ENCODE measurements around the gene MRGPRD. TPM values are rescaled to one million over a fixed set of nuclear protein-coding genes. Genes with fewer than 3 reads are reported as not detected.
"Not testable (repeated sequence)": the region's sequence is repeated elsewhere in the genome, so short reads cannot be mapped to it uniquely, and the experiment has no call there.

Gene MRGPRD
- total RNA-seq, 1 donor from 2014 or later: not detected

GRCh38 chr11:69006816-69007215, 26.0 kb upstream of the MRGPRD start:
- DNase-seq (ENCODE audit: low spot score) (no peak), ATAC-seq (no peak)

GRCh38 chr11:69005631-69006368, 25.0 kb upstream of the MRGPRD start:
- DNase-seq (ENCODE audit: low spot score): peak; percentile 44
- no peak for ATAC-seq

GRCh38 chr11:69005183-69005630, 24.4 kb upstream of the MRGPRD start:
- no peak for ATAC-seq
- DNase-seq (ENCODE audit: low spot score): peak; percentile 42

- ATAC-seq (no peak), DNase-seq (ENCODE audit: low spot score) (no peak)
Observed at GRCh38 chr11:69004411-69005182, 23.8 kb upstream of the MRGPRD start.

- DNase-seq (ENCODE audit: low spot score) (peak; percentile 44), ATAC-seq (no peak)
Observed at GRCh38 chr11:69003866-69004367, 23.1 kb upstream of the MRGPRD start.

GRCh38 chr11:69003301-69003865, 22.6 kb upstream of the MRGPRD start:
- ATAC-seq (no peak), DNase-seq (ENCODE audit: low spot score) (peak; percentile 38)

- peak; percentile 43 for DNase-seq (ENCODE audit: low spot score)
Observed at GRCh38 chr11:69002570-69003231, 21.9 kb upstream of the MRGPRD start.

GRCh38 chr11:69002110-69002569, 21.4 kb upstream of the MRGPRD start:
- ATAC-seq (no peak), DNase-seq (ENCODE audit: low spot score) (no peak)

More at GRCh38 chr11:69002570-69003231, 21.9 kb upstream of the MRGPRD start:
- no peak for ATAC-seq

- ATAC-seq: peak; percentile 3
- DNase-seq (ENCODE audit: low spot score): peak; percentile 49
Observed at GRCh38 chr11:69001243-69002081, 20.7 kb upstream of the MRGPRD start.

- peak; percentile 89 for ATAC-seq
- DNase-seq (ENCODE audit: low spot score): peak; percentile 79
Observed at GRCh38 chr11:69000831-69001242, 20.1 kb upstream of the MRGPRD start.

GRCh38 chr11:69000391-69000790, 19.6 kb upstream of the MRGPRD start:
- peak; percentile 35 for DNase-seq (ENCODE audit: low spot score)
- peak; percentile 7 for ATAC-seq

GRCh38 chr11:68999748-69000355, 19.1 kb upstream of the MRGPRD start:
- peak; percentile 44 for DNase-seq (ENCODE audit: low spot score)
- not testable (repeated sequence) for ATAC-seq

GRCh38 chr11:68999093-68999747, 18.4 kb upstream of the MRGPRD start:
- no peak for ATAC-seq
- peak; percentile 30 for DNase-seq (ENCODE audit: low spot score)

GRCh38 chr11:68998390-68998911, 17.7 kb upstream of the MRGPRD start:
- peak; percentile 53 for DNase-seq (ENCODE audit: low spot score)
- peak; percentile 19 for ATAC-seq

GRCh38 chr11:68997995-68998348, 17.2 kb upstream of the MRGPRD start:
- DNase-seq (ENCODE audit: low spot score) (no peak), ATAC-seq (no peak)

GRCh38 chr11:68997124-68997994, 16.6 kb upstream of the MRGPRD start:
- no peak for ATAC-seq
- DNase-seq (ENCODE audit: low spot score): peak; percentile 37

- ATAC-seq: no peak
- DNase-seq (ENCODE audit: low spot score): peak; percentile 34
Observed at GRCh38 chr11:68996376-68997123, 15.8 kb upstream of the MRGPRD start.

Data from left lobe of liver (tissue), 2 donors.